HUDEP-2 (cell line): ENCODE results near the gene PCSK6.

ENCODE experiments used
- DNase-seq, 76 experiments: peaks; one replicate each; lab custom pipeline; 2025; ENCODE audit not compliant: unreplicated experiment in 76 of 76; lab: John Stamatoyannopoulos, UW

Gene PCSK6

DNA sequence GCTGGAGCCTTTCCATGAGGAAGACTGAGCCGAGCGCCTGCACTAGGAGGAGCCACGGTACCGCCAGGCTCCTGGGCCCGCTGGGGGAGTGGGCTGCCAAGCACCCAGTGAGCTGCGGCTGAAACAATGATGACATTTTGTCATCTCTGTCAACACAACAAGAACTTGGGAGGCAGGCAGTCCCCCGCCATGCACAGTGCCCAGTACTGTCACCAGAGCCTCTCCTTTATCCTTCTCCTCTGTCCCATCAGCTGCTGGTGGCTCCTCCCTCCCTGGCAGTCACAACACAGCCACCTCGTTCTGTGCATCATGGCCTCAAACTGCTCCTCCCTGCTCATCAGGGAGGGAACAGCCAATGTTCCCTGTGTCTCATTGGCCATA is 34.0 kb upstream of the PCSK6 start:
- DNase-seq = no peak

DNA sequence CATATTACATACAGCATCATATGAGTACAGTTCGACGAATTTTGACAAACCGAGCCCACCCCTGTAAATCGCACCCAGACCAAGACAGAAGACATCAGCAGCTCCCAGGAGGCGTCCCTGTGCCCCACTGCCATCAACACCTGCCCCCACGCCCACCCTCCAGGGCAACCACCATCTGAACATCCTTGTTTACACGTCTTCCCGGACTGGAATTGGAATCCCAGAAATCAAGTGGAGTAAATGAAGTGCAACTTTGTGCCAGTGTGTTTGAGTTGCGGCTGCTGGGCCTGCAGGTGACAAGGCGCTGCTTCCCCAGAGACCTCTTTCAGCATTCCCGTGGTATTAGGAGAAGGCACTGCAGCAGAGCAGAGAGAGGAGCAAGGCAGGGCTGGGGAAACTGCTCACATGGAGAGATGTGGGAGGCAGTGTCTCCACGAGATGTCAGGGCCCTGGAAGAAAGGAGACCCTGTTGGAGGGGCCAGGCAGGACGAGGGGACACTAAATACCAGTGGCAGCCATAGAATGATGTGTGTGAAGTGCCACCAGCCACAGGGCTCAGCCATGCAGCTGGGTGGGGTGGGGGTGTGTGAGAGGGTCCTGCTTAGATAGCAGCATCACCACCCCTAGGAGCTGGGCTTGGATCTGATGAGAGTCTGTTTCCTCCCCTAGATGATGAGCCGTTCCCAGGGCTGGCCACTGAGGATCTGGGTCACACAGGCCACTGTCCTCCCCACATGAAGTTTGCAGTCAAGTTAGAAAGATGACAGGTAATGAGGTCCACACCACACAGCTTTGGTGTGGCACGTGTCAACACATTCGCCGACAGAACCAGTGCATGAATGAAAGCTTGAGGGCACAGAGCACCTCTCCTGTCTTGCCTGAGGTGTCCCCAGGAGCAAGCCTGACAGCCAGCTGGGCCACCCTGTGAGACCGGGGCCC is 33.4 kb upstream of the PCSK6 start:
- no peak for DNase-seq

- DNase-seq = no peak
These were observed 32.6 kb upstream of the PCSK6 start for GRCh38 chr15:101522091-101522490.

DNA sequence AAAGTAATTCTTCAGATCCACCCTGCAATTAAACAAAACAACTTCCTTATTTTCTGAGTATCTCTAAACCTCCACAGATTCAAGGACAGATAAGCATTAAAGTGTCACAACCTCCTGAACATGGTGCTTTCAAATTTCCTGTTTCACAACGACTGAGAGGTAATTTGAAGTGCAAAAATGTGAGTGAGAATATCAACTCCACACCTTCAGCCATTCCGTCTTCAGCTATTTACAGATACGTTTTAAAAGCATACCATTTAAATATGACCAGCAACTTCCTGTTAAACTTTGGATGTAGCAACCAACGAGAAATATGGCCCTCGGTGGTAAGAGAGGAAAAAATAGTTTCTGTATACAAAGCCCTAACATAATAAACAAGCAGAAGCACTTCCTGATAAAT is 32.1 kb upstream of the PCSK6 start:
- DNase-seq = no peak

DNA sequence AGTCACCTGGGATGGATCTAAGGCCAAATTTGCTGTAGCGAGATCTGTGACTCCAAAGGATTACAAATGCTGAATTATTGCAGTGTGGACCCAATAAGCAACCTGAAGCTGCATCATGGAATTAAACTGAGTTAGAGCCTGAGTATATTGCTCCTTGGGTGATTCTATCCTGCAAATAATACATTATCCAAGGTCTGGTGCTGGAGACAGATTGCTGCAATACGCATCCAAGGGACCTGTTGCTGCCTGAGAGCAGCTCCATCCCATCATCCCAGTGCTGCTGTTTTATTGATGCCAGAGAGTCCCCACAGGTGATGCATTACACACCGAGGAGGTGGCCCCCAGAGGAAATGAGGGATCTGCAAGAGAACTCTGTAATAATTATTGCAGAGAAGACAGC is 31.6 kb upstream of the PCSK6 start:
- no peak for DNase-seq

DNA sequence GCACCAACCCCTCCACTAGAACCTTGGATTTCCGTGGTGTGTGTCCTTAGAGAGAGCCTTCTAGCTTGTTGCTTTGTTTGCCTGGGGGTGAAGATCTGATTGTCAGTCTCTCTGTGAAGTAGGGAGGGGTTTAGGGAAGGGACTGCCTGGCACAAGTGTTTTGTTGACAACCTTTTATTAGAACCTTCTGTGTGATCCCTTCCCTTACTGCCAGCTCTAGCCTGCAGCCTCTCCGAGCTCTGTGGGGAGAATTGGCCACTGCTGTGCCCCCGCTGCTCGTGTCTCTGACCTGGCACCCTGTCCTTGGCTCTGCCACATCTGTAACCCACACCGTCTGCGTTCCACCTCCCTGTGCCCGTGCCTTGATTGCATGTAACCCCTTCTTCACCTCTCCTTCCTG is 30.9 kb upstream of the PCSK6 start:
- DNase-seq = no peak

GRCh38 chr15:101517504-101517903 is 28.0 kb upstream of the PCSK6 start:
- no peak for DNase-seq

DNA sequence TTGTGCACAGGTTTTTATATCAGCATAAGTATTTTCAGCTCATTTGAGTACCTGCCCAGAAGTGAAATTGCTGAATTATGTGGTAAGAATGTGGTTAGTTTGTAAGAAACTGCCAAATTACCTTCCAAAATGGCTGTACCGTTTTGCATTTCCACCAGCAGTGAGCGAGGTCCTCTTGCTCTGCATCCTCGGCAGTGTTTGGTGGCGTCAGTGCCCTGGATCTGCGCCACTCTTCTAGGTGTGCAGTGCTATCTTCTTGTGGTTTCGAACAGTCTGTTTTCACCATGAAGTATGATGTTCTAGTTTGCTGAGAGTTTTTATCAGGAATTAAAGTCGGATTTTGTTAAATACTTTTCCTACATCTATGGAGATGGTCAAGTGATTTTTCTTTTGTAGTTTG is 24.8 kb upstream of the PCSK6 start:
- no peak for DNase-seq

DNA sequence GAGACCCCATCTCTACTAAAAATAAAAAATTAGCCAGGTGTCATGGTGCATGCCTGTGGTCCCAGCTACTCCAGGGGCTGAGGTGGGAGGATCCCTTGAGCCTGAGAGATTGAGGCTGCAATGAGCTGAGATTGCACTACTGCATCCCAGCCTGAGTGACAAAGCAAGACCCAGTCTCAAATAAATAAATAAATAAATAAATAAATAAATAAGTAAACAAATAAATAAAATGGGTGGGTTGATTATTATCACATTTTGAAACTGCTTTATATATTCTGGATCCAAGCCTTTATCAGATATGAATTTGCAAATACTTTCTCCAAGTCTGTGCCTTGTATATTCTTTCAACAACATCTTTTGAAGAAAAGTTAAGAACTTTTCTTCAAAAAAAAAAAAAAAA is 22.2 kb upstream of the PCSK6 start:
- DNase-seq = no peak

DNA sequence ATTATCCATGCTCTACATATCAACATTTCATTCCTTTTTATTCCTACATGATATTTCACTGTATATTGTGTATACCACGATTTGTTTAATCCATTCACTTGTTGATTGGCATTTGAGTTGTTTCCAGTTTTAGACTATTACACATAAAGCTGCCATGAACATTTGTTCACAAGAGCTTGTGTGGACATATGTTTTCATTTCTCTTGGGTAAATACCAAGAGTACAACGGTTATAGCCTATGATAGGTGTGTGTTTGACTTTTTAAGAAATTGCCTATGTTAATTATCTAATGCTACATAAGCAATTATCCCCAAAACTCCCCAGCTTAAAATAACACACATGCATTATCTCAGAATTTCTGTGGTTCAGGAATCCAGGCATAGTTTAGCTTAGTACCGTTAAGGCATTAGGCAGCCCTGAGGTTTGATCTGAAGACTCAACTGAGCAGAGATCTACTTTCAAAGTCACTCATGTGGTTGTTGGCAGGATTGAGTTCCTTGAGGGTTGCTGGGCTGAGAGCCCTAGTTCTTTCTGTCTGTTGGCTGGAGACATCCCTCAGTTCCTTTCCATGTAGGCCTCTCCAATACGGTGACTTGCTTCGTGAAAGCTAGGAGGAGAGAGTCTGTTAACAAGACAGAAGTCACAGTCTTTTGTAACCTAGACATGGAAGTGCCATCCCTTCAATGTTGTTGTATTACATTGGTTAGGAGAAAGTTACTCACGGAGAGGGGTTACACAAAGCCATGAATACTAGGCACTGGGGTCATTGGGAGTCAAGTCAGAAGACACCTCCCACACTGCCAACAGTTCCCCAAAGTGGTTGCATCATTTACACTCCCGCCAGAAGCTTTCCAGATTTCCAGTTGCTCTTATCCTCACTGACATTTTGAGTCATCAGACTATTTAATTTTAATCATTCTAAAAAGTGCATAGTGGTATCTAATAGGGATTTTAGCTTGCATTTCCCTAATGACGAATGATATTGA is 21.0 kb upstream of the PCSK6 start:
- DNase-seq = no peak

- no peak for DNase-seq
These were observed 19.8 kb upstream of the PCSK6 start for GRCh38 chr15:101509279-101509678.

DNA sequence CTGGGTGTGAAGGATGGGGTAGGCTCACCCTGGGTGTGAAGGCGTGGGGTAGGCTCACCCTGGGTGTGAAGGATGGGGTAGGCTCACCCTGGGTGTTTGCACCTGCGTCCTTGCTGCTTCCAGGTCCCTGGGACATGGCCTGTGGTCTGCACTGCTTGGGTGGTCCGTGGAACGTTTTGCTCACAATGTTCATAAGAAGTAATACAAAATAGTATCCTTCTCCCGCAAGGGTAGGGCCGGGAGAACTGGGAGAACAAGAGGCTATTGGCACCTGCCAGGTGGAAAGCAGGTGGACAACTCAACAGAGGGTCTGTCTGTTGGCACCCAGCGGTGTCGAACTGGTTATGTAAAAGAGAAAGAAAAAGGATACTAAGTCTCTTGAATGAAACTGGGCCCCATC is 17.0 kb upstream of the PCSK6 start:
- no peak for DNase-seq

GRCh38 chr15:101505610-101506337 is 16.3 kb upstream of the PCSK6 start:
- no peak for DNase-seq

DNA sequence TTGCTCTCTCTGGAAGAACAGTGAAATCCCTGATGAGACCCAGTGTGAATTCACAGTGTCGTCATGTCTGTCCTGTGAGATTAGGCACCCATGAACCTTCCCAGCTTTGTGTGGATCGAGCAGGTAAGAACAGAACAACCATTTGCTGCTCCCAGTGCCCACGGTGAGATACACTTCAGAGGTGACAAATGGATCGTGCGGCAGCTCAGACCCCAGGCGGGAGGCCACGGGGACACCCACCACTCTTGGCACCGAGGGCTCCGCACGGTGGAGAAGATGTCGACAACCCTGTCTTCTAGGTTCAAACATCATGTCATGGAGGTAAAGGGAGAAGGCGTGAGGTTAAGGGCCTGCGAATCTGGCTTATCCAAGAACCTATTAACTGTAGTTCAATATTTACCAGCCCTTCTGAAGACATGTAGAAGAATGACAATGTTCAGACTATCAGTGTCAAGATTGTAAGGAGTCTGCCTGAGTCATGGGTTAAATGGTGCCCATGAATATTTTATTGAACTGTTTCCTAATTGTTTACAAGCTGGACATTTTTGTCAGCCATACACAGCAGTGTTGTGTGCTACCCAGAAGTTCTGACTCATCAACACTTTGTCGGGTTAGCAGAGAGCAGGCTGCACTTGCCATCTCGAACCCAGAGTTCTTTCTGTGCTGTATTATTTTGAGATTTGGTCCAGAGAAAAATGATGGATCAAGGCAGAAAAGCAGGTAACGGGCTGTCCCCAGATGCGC is 15.5 kb upstream of the PCSK6 start:
- no peak for DNase-seq

- DNase-seq = no peak
These were observed 14.9 kb upstream of the PCSK6 start for GRCh38 chr15:101504373-101504772.

GRCh38 chr15:101503296-101503599 is 13.7 kb upstream of the PCSK6 start:
- no peak for DNase-seq

DNA sequence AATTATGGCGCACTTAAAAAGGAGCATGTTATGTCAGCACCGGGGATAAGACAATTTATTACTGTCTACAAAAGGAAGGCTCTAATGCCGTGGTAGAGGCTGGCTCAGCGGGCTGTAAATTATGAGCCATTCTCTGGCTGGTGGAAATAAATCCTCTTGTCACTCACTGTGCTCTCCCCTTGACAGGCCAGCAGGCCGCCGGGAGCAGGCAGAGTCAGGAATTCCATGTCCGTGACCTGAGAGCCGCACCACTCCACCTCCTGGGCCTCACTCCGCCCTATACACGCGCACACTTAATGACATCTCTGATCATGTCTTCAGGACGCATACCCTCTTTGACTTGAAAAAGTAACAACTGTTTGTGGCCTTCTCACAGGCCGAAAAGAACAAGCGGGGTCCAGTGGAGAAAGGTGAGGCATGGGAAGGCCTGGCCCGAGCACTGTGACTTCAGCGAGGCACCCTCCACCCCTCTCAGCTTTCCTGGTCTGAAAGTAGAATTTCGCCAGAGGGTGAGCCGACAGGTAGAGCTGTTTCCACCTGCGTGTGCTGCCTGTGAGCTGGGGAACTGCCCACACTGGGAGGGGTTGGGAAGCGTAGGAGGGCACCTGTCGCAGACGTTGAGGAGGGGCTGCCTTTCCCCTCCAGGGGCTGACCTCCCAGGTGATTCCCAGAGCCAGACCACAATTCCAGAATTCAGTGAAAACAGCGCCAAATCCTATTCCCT is 13.2 kb upstream of the PCSK6 start:
- DNase-seq = no peak

- peak in 61 of 76 experiments; percentile 16 to 77 (median 50) for DNase-seq
These were observed 12.3 kb upstream of the PCSK6 start for GRCh38 chr15:101501703-101502373.
